Nephron progenitor cell (in vitro differentiated cells): ENCODE data around the gene NR4A1.

ENCODE experiments used
- DNase-seq: peaks from one replicate; pipeline ENCODE4 v3.0.0; 2021
- H3K27ac Mint-ChIP-seq: 2 replicates; pipeline ENCODE4 v1.8.0; 2021; ENCODE audit warnings: mild to moderate bottlenecking, moderate library complexity, mixed read lengths
- H3K27me3 Mint-ChIP-seq: 2 replicates; pipeline ENCODE4 v1.8.0; 2021; ENCODE audit warnings: mild to moderate bottlenecking, low read depth, mixed read lengths; ENCODE audit not compliant: poor library complexity
- H3K36me3 Mint-ChIP-seq: 2 replicates; pipeline ENCODE4 v1.8.0; 2021; ENCODE audit warnings: low read depth, mixed read lengths
- H3K4me1 Mint-ChIP-seq: 2 replicates; pipeline ENCODE4 v1.8.0; 2021; ENCODE audit warnings: mixed read lengths
- H3K4me3 Mint-ChIP-seq: 2 replicates; pipeline ENCODE4 v1.8.0; 2021; ENCODE audit warnings: mild to moderate bottlenecking, moderate library complexity, mixed read lengths
- H3K9me3 Mint-ChIP-seq: 2 replicates; pipeline ENCODE4 v1.8.0; 2021; ENCODE audit warnings: mild to moderate bottlenecking, moderate library complexity, mixed read lengths
- CTCF ChIP-seq: fragments of 200-600 bp; sonication (generic); IDR thresholded peaks from 2 replicates; pipeline ENCODE4 v1.5.0; 2021; ENCODE audit warnings: antibody characterized with exemption

NR4A1 gene

GRCh38 chr12:52015532-52016041, 35.7 kb upstream of the NR4A1 start:
- Mint-ChIP-seq H3K4me3 (no peak overlapping the region), H3K36me3 (peaks cover 36% of the 10 kb centered on the region), H3K4me1 (peaks cover 58% of the 10 kb centered on the region), H3K27ac (no peak overlapping the region), H3K27me3 (peaks cover 32% of the 10 kb centered on the region), H3K9me3 (no peaks in the 10 kb centered on the region)
- no peak for TF ChIP-seq CTCF
- no peak for DNase-seq

- Mint-ChIP-seq H3K36me3 (peaks cover 12% of the 10 kb centered on the region), H3K27me3 (peaks cover 51% of the 10 kb centered on the region), H3K9me3 (no peaks in the 10 kb centered on the region), H3K4me1 (peaks cover 55% of the 10 kb centered on the region), H3K27ac (peak overlapping the region; percentile 51), H3K4me3 (no peak overlapping the region)
- no peak for TF ChIP-seq CTCF
- no peak for DNase-seq
These were observed 32.7 kb upstream of the NR4A1 start for GRCh38 chr12:52018433-52019112.

GRCh38 chr12:52019113-52019770, 32.0 kb upstream of the NR4A1 start:
- TF ChIP-seq CTCF: no peak
- H3K36me3 Mint-ChIP-seq: peaks cover 5% of the 10 kb centered on the region
- H3K9me3 Mint-ChIP-seq: no peaks in the 10 kb centered on the region
- H3K4me1 Mint-ChIP-seq: peaks cover 53% of the 10 kb centered on the region
- no peak overlapping the region for H3K27ac Mint-ChIP-seq
- no peak for DNase-seq
- peaks cover 53% of the 10 kb centered on the region for H3K27me3 Mint-ChIP-seq
- peak overlapping the region; percentile 42 for H3K4me3 Mint-ChIP-seq

- peak; percentile 79 for DNase-seq
- peaks cover 4% of the 10 kb centered on the region for H3K36me3 Mint-ChIP-seq
These were observed 30.5 kb upstream of the NR4A1 start for GRCh38 chr12:52020539-52021336.

GRCh38 chr12:52022841-52023181, 28.4 kb upstream of the NR4A1 start:
- peaks cover 63% of the 10 kb centered on the region for H3K4me1 Mint-ChIP-seq
- peaks cover 49% of the 10 kb centered on the region for H3K27me3 Mint-ChIP-seq
- H3K4me3 Mint-ChIP-seq: peak overlapping the region; percentile 78
- no peak overlapping the region for H3K27ac Mint-ChIP-seq
- DNase-seq: peak; percentile 38
- TF ChIP-seq CTCF: no peak
- H3K9me3 Mint-ChIP-seq: no peaks in the 10 kb centered on the region
- no peaks in the 10 kb centered on the region for H3K36me3 Mint-ChIP-seq

More at GRCh38 chr12:52020539-52021336, 30.5 kb upstream of the NR4A1 start:
- Mint-ChIP-seq H3K27me3 (peaks cover 63% of the 10 kb centered on the region), H3K4me3 (peak overlapping the region; percentile 38), H3K27ac (no peak overlapping the region), H3K9me3 (no peaks in the 10 kb centered on the region), H3K4me1 (peaks cover 62% of the 10 kb centered on the region)
- TF ChIP-seq CTCF: peak; percentile 72
